LHCN-M2 (cell line): ENCODE data around the gene GCC2. TPM values are rescaled to one million over a fixed set of nuclear protein-coding genes. Genes with fewer than 3 reads are reported as not detected.
"Not testable (repeated sequence)": the region's sequence is repeated elsewhere in the genome, so short reads cannot be mapped to it uniquely, and the experiment has no call there.

Experiments used
- DNase-seq: peaks from one replicate; pipeline ENCODE4 v3.0.0-alpha.2; 2012; ENCODE audit warnings: low read depth
- total RNA-seq: library from RNA; depleted of rRNA; stranded (reverse); fragments of >200 nt; gene quantifications from 2 replicates; pipeline ENCODE4 v1.2.3, GENCODE V29; 2014

Gene GCC2
- total RNA-seq, 1 experiment from 2014 or later: 18.0 TPM

DNA sequence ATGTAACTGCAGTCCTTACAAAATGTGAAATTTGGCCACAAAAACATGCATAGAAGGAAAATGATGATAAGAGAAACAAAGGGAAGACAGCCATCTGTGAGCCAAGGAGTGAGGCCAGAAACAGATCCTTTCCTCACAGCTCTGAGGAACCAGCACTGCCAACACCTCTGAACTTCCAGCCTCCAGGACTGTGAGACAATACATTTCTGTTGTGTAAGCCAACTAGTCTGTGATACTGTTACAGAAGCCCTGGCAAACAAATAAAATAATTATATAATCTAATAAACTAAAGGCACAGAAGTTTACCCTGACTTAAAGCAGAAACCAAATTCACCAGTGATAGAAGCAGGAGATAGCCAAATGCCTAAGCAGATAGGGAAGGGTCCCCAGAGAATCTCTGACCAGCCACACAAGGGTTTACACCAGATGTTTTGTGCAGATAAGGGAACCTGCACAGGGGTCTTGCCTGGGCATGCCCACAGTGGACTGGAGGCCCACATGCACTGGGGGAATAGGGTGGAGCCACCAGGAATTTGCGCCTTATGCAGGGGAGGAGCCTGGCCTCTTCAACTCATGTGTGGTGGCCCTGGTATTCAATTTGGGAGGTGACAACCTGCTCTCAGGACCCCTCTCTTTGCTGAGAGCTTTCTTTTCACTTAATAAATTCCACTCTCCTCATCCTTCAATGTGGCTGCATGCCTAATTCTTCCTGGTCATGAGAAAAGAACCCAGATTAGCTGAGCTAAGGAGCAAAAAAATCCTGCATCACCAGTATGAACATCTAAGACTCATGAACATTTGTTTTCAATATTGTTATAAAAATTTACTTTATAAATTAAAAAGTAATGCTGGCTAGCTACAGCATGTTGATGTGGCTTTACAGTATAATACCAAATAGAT is 3.8 kb upstream of the GCC2 start:
- DNase-seq: no peak

DNA sequence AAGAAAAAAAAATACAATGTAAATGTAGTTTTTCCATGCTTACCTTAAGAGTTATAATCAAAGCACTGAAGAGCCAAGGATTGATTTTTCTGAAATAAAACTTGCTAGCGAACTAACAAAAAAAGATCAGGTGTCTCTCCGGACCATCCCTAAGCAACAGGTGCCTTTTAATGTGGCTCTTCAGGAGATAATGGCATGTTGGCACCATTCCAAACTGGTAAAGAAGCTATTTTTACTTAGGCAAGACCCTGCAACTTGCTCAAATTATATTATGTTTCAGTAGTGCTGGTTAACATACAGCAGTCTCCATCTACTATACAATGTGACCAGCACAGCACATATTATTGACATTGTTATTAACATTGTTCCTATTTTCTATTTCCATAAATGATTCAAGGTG is 2.3 kb upstream of the GCC2 start:
- DNase-seq: no peak

DNA sequence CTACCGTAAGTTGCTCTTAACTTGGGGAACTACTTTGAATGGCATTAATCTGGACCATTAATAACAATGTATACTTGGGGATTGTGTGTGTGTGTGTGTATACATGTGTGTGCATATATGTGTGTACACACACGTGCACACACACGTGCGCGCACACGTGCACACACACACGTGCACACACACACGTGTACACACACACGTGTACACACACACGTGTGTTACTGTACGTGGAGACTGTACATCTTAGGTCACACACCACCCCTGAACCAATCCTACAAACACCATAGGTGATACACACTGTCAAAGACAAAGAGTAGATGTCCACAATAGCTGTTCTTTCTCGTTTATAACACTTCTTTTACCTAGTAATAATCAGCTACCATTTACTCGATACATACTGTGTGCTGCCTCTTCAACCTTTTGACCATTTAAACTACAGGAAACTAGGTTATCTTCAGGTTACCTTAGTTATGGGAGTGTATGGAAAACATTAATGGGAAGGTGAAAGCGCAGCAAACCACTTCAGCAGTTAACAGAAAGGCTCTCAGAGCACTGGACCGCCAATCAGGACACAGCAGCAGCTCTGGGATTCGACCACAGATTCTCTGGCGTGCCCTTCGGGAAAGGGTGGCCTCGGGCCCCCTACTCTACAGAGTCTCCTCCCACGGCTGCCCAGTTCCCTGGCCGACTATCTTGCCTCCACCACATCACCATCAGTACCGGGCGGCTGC is 894 bp upstream of the GCC2 start:
- no peak for DNase-seq

DNA sequence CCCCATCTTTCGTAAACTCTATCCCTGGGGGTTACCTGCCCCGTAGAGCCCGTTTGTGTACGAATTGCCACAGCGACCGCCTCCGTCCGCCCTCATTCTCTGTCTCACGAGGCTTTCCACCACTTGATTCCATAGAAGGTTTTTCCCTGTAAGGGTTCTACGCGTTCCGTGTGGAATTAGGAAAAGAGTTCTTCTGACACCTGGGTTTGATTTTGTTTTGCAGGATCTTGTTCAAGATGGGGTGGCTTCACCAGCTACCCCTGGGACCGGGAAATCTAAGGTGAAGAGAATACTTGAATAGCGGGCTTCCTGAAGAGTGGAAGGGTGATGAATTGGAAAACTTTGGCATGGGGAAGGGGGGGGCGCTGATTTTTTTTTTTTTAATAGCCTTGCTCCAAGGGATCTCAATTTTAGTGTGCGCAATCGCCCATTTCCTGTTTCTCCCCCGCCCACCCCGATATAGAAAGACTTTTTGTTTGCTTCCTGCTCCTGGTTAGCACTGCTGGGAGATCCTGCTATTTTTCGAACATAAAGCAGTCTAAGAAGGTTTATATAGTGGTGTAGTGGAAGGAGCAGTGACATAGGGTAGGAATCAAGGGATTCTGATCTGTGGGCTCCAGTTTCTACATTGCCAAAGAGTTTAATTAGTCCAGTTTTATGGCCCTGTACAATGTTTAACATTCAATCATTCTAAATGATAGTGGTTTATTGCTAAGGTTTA is 564 bp downstream of the GCC2 start:
- peak; percentile 22 for DNase-seq

DNA sequence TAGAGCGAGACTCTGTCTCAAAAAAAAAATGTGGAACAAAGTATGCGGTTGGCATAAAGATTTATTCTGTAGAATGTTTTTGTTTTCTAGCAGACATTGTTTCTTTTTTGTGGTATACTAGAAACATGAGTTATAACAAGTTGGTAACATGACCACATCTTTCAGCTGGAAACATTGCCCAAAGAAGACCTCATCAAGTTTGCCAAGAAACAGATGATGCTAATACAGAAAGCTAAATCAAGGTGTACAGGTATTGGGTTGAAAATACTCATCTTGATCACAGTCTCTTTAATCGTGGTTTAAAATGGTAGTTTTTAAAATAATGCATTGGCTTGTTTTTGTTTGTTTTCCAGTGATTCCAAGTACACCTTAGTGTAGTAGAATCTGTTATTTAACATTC is 1.9 kb downstream of the GCC2 start:
- DNase-seq: no peak

DNA sequence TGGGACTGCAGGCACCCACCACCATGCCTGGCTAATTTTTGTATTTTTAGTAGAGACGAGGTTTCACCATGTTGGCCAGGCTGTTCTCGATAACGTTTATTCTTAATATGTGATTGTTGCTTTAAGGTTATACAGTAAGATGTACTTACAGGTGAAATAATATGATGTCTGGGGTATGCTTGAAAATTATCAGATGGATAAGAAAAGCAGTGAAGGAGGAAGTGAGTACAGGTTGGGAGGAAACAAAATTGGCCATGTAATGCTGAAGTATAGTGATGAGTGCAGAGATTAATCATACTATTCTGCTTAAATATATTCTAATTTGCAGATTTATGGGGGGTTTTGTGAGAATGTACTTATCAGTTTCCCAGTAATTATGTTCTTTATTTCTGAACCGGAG is 3.0 kb downstream of the GCC2 start:
- no peak for DNase-seq

DNA sequence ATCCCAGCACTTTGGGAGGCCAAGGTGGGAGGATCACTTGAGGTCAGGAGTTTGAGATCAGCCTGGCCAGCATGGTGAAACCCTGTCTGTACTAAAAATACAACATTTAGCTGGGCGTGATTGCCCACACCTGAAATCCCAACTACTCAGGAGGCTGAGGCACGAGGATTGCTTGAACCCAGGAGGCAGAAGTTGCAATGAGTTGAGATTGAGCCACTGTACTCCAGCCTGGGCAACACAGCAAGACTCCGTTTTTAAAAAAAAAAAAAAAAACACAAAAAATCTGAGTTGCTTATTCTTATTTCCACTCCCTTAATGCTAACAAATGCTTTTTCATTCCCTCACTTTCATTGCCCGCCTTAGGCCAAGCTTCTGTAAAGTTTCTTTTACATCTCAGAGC is 4.5 kb downstream of the GCC2 start:
- DNase-seq: not testable (repeated sequence)

DNA sequence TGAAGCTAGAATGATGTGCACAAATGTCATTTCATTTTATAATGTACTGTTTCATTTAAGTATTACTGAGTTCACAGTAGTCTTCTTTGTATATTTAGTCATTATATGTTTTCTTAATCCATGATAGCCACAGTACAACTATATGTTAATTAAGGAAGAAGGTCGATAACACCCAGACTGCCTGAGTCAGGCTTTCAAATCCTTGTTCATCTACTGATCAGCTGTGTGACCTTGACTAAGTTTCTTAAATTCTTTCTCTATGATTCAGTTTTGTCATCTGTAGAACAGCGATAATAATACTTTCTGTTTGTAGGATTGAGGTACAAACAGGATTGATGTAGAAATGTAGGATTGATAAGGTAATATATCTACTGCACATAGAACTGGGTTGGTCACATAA is 5.4 kb downstream of the GCC2 start:
- DNase-seq: no peak

DNA sequence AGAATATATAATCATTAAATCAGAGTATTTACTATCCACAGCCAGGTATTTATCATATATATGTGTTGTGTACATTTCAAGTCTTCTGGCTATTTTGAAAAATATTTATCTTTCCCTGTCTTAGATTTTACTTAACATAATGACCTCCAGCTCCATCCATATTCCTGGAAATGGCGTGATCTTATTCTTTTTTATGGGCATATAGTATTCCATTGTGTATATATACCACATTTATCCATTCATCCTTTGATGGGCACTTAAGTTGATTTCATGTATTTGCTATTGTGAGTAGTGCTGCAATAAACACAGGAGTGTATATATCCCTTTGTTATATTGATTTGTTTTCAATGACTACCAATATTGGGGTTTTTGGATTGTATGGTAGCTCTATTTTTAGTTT is 6.6 kb downstream of the GCC2 start:
- DNase-seq: no peak

DNA sequence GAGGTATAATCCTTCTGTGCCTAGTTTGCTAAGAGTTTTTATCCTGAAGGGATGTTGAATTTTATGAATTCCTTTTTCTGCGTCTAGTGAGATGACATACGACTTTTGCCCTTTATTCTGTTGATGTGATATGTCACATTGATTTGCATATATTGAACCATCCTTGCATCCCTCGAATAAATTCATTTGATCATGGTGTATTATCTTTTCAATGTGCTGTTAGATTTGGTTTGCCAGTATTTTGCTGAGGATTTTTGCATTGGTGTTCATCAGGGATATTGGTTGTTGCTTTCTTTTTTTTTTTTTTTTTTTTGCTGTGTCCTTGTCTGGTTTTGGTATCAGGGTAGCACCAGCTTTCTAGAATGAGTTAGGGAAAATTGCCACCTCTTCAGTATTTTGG is 9.1 kb downstream of the GCC2 start:
- DNase-seq: no peak

DNA sequence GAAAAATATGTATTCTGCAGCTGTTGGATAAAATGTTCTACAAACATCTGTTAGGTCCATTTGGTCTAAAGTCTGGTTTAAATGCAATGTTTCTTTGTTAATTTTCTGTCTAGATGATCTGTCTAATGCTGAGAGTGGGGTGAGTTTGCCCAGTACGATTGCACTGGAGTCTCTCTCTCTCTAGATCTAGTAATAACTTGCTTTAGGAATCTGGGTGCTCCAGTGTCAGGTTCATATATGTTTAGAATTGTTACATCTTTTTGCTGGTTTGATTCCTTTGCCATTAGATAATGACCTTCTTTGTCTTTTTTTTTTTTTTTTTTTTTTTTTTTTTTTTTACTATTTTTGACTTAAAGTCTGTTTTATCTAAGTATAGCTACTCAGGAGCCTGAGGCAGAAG is 10.4 kb downstream of the GCC2 start:
- peak; percentile 23 for DNase-seq

DNA sequence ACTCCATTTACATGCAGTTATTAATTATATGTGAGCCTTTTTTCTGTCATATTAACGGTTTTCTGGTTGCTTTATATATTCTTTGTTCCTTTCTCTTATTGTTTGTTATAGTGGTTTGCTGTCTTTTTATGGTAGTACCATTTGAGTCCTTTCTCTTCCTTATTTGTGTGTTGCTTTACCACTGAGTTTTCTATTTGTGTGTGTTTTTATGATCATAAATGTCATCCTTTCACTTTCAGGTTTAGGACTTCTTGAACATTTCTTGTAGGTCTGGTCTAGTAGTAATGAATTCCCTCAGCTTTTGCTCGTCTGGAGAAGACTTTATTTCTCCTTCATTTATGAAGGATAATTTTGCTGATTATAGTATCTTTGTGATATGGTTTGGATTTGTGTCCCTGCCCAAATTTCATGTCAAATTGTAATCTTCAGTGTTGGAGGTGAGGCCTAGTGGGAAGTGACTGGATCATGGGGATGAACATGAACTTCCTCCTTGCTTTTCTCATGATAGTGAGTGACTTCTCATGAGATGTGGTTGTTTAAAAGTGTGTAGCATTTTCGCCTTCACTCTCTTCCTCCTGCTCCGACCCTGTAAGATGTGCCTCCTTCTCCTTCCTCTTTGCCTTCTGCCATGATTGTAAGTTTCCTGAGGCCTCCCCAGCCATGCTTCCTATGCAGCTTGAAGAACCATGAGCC is 11.5 kb downstream of the GCC2 start:
- no peak for DNase-seq

DNA sequence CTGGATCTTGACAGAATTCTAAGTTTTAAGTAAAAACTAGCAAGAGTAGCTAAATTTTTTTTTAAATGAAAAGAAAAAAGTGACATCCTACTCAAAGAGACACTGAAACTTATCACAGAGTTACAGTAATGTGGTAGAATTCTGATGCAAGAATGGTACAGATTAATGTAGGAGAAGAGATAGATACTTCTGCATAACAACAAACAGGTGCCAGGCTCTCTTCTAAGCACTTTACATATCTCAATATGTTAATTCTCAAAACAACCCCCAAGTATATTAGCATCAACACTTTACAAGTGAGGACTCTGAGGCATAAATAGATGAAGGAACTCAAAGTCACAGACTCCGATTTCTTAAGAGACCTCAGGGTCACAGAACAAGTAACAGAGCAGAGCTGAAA is 28.1 kb downstream of the GCC2 start:
- DNase-seq: no peak

DNA sequence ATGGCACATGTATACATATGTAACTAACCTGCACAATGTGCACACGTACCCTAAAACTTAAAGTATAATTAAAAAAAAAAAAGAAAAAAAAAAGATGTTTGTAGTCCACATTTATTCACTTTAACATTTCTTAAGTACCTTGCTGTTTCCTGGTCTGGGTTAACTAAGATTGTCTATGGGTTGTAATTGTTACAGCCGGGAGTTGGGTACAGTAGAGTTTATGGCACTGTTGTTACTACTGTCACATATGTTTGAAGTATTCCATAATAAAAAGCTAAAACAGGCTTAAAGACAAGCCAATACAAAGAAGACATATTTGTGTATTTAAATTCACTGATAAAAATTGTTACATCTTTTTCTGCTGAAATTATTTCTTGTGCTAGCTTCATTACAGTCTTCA is 36.2 kb downstream of the GCC2 start:
- DNase-seq: no peak

DNA sequence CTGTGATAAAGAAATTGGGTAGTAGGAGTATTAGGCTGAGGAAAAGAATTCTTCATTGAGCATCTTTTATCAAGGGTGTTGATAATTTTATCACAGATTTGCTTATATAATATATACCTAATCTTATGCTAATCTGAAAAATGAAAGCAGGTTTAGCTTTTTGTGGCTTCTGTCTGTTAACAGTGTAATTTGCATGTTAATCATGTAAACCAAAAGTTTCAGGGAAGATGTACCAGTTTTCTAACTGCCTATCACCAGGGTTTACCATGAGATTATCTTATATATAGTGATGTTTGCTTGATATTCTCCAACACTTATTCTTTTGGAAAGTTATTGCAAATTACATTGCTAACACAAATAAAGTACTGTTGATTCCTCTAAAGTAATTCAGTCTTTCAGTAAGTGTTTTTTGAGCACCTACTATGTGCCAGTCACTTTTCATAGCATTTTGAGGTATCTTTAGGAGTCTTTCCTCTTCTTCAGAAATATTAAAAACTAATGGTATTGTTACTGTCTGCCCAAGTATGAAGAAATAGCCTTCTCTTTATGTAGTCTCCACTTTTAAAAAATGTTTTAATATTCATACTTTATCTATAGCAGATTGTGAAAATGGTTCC is 41.6 kb downstream of the GCC2 start:
- no peak for DNase-seq

DNA sequence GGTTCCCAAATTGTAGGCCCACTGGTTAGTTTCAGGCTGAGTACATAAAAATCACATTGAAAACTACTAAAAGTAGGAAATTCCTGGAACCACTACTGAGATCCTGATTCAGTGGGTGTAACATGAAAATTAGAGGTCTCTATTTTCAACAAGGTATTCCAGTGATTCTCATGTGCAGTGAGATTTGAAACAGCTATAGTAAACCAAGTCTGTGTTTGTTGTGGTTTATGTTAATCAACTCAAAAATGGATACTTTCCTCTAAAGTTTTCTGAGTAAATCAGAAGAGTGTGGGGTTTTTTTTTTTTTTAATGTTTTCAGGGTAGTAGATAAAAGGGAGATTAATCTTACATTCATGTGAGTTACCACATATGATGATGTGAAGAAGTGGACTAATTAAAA is 42.8 kb downstream of the GCC2 start:
- DNase-seq: no peak

DNA sequence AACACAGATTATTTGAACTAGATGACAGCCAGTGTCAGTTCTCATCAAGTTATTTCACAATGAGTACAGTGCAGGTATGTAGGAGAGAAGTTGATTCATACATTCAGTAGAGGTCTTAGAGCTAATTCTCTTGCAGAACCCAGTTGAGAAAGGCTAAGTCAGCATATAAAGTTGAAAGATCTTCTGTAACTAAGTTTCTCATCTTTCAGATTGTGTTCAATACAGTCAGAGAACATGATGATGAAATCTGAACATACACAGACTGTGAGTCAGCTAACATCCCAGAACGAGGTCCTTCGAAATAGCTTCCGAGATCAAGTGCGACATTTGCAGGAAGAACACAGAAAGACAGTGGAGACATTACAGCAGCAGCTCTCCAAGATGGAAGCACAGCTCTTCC is 43.4 kb downstream of the GCC2 start:
- DNase-seq: peak; percentile 90

DNA sequence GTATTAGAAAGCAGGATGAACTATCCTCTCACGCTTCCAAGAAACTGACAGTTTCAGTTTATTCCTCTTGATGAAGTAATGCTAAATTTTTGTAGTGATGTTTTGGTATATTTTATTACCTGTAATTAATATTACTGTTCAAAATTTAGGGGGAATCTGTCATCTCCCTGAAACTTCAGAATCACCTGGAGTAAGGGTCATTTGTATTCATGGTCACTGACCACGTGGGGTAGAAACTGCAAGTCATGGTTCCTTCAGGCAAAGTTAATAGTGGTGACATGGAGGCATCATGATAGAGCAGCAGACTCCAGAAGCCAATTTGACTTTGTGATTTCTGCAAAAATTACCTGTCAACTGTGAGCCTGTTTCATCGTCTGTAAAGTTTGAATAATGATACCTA is 47.2 kb downstream of the GCC2 start:
- DNase-seq: not testable (repeated sequence)

DNA sequence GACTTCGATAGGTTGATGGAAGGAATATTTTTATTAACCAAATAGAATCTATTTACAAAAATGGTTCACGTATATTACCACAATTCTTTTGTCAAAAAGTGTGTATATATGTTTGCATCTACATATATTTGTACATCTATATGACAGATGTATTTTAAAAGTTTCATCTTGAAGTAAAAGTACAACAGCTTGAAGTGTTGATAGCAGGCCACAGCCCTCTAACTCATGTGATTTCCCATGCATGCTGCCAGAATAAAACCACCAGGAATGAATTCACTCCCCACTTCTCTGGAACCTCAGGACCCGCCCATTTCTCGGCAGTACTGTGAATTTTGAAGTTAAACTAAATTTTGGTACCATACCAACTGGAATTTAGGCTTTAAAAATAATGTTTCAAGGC is 58.6 kb downstream of the GCC2 start:
- peak; percentile 12 for DNase-seq

DNA sequence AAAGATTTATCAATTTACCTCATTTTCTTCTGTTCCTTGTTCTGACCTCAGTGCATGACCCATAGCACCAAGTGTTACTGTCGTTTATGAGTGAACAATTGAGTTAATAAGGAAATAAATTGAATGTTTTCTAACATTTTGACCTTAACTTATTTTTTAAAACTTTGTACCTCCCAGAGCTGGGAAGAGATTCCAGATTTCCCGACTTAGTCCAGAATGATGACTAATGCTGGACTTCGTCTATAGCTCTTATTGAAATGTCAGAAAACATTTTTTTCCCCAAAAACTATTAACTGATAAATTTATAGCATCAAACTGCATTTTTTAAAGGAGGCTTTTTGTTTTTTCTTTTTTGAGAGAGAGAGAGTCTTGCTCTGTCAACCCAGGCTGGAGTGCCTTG is 63.4 kb downstream of the GCC2 start:
- DNase-seq: not testable (repeated sequence)

DNA sequence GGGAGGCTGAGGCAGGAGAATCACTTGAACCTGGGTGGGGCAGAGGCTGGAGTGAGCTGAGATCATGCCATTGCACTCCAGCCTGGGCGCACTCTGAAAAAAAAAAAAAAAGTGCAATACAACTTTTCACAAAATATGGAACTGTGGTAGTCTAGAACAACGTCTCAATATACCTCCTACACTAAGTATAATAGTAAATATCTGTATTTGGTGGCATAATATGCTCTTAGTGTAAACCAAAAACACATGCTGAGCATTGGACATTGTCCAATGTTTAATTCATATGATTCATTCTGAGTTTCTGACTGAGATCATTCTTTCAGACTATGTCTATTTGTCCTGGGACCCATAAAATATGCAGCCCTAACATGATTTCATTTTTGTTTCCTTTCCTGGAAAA is 65.5 kb downstream of the GCC2 start:
- DNase-seq: peak; percentile 18
